Measurements from ENCODE around the gene BASP1. TPM values are rescaled to one million over a fixed set of nuclear protein-coding genes. Genes with fewer than 3 reads are reported as not detected.
"Not testable (repeated sequence)": the region's sequence is repeated elsewhere in the genome, so short reads cannot be mapped to it uniquely, and the experiment has no call there.

Gene BASP1
- total and polyA plus RNA-seq, 11 donors: 0.66 to 13.6 (median 2.8) TPM

- H3K4me3 ChIP-seq: no peak overlapping the region
- no peaks in the 10 kb centered on the region for H3K27me3 ChIP-seq
- WGBS, 4 donors: 67 to 76% (median 70%) methylated on average over 7 of the region's 7 CpGs
- ATAC-seq (no peak), DNase-seq (no peak)
- no peak overlapping the region for H3K27ac ChIP-seq
- H3K9me3 ChIP-seq: no peaks in the 10 kb centered on the region
- H3K36me3 ChIP-seq: no peaks in the 10 kb centered on the region
- intact Hi-C loops (cut with DNase I): no loop called here
- no peak for TF ChIP-seq POLR2A (IDR thresholded peaks at IDR 0.05)
- TF ChIP-seq CTCF (IDR thresholded peaks at IDR 0.05): no peak
- no peaks in the 10 kb centered on the region for H3K4me1 ChIP-seq
These were observed 24.2 kb downstream of the BASP1 start for GRCh38 chr5:17241635-17242034.

GRCh38 chr5:17243287-17244063, 26.0 kb downstream of the BASP1 start:
- Histone ChIP-seq H3K27me3 (no peaks in the 10 kb centered on the region), H3K4me1 (no peaks in the 10 kb centered on the region), H3K36me3 (no peaks in the 10 kb centered on the region), H3K9me3 (no peaks in the 10 kb centered on the region), H3K27ac (no peak overlapping the region), H3K4me3 (no peak overlapping the region)
- TF ChIP-seq POLR2A (IDR thresholded peaks at IDR 0.05) (no peak), CTCF (IDR thresholded peaks at IDR 0.05) (no peak)
- 84 to 88% (median 85%) methylated on average over 12 of the region's 12 CpGs for WGBS, 4 donors
- DNase-seq: no peak
- intact Hi-C loops (cut with DNase I): no loop called here
- ATAC-seq: no peak

- H3K4me1 ChIP-seq: no peaks in the 10 kb centered on the region
- H3K27me3 ChIP-seq: no peaks in the 10 kb centered on the region
- no peaks in the 10 kb centered on the region for H3K9me3 ChIP-seq
- H3K36me3 ChIP-seq: no peaks in the 10 kb centered on the region
- intact Hi-C loops (cut with DNase I): no loop called here
- TF ChIP-seq POLR2A (IDR thresholded peaks at IDR 0.05): no peak
- TF ChIP-seq CTCF (IDR thresholded peaks at IDR 0.05): no peak
- no peak overlapping the region for H3K27ac ChIP-seq
- 68 to 81% (median 79%) methylated on average over 3 of the region's 3 CpGs for WGBS, 4 donors
- no peak overlapping the region for H3K4me3 ChIP-seq
- no peak for DNase-seq
- peak in 2 of 4 donors; percentile 81 to 96 for ATAC-seq
These were observed 31.7 kb downstream of the BASP1 start for GRCh38 chr5:17249029-17249634.

- DNase-seq; H3K27ac ChIP-seq; H3K4me3 ChIP-seq; H3K9me3 ChIP-seq; ATAC-seq; H3K4me1 ChIP-seq; H3K27me3 ChIP-seq; H3K36me3 ChIP-seq; intact Hi-C loops (cut with DNase I): not testable (repeated sequence)
- 82 to 93% (median 92%) methylated on average over 6 of the region's 6 CpGs for WGBS, 4 donors
These were observed 32.4 kb downstream of the BASP1 start for GRCh38 chr5:17249841-17250240.
